Karpas-422 (cell line): ENCODE data around the gene RPL13A. TPM values are rescaled to one million over a fixed set of nuclear protein-coding genes. Genes with fewer than 3 reads are reported as not detected.
"Not testable (repeated sequence)": the region's sequence is repeated elsewhere in the genome, so short reads cannot be mapped to it uniquely, and the experiment has no call there.

Experiments
- DNase-seq: peaks from one replicate; pipeline ENCODE4 v3.0.0-alpha.2; 2015
- H2AFZ ChIP-seq: fragments of 200-600 bp; sonication (generic); 2 replicates; pipeline ENCODE4 v1.6.1; 2014; ENCODE audit warnings: antibody characterized with exemption, low read length, mixed read lengths
- H3K27ac ChIP-seq: fragments of 200-600 bp; sonication (generic); 2 replicates; pipeline ENCODE4 v1.5.1; 2014; ENCODE audit warnings: mild to moderate bottlenecking, low read length, moderate library complexity
- H3K27me3 ChIP-seq: fragments of 200-600 bp; sonication (generic); 2 replicates; pipeline ENCODE4 v1.6.1; 2014; ENCODE audit warnings: low read length, mixed read lengths
- H3K36me3 ChIP-seq: fragments of 200-600 bp; sonication (generic); 2 replicates; pipeline ENCODE4 v1.6.1; 2014; ENCODE audit warnings: low read length, mixed read lengths; ENCODE audit not compliant: insufficient read depth
- H3K4me1 ChIP-seq: fragments of 200-600 bp; sonication (generic); 2 replicates; pipeline ENCODE4 v1.6.1; 2014; ENCODE audit warnings: mild to moderate bottlenecking, low read length, mixed read lengths
- H3K4me2 ChIP-seq: fragments of 200-600 bp; sonication (generic); 2 replicates; pipeline ENCODE4 v1.6.1; 2014; ENCODE audit warnings: low read length, low read depth, mild to moderate bottlenecking; ENCODE audit not compliant: poor library complexity, severe bottlenecking
- H3K4me3 ChIP-seq: fragments of 200-600 bp; sonication (generic); 2 replicates; pipeline ENCODE4 v1.5.1; 2014; ENCODE audit warnings: mild to moderate bottlenecking, antibody characterized with exemption, low read length, mixed read lengths
- H3K79me2 ChIP-seq: fragments of 200-600 bp; sonication (generic); 2 replicates; pipeline ENCODE4 v1.6.1; 2014; ENCODE audit warnings: mild to moderate bottlenecking, low read length, mixed read lengths
- H3K9ac ChIP-seq: fragments of 200-600 bp; sonication (generic); 2 replicates; pipeline ENCODE4 v1.6.0; 2014; ENCODE audit warnings: low read length
- H3K9me2 ChIP-seq: fragments of 200-600 bp; sonication (generic), shearing (Covaris generic); replicated peaks from 2 replicates; pipeline ENCODE4 v1.6.0; 2014; ENCODE audit warnings: mild to moderate bottlenecking, low read length, moderate library complexity; ENCODE audit not compliant: insufficient read depth
- H3K9me3 ChIP-seq: fragments of 300-700, 200-600 bp; sonication (generic); 2 replicates; pipeline ENCODE4 v1.6.1; 2014; ENCODE audit warnings: low read length, mixed read lengths
- H4K20me1 ChIP-seq: fragments of 200-600 bp; sonication (generic); 2 replicates; pipeline ENCODE4 v1.6.1; 2014; ENCODE audit warnings: mild to moderate bottlenecking, antibody characterized with exemption, low read length, low read depth; ENCODE audit not compliant: insufficient read depth
- total RNA-seq: library from RNA; depleted of rRNA; stranded (reverse); fragments of >200 nt; shearing (Covaris generic); gene quantifications from 2 replicates; pipeline ENCODE4 v1.2.3, GENCODE V29; 2014; ENCODE audit warnings: low replicate concordance

The RPL13A gene
- total RNA-seq, 1 experiment from 2014 or later, result 6,359 TPM

- H2AFZ ChIP-seq, result peak overlapping the region; percentile 98
- H3K9me3 ChIP-seq, result no peaks in the 10 kb centered on the region
- H3K9me2 ChIP-seq, result no peaks in the 10 kb centered on the region
- H3K36me3 ChIP-seq, result peaks cover 10% of the 10 kb centered on the region; the same call in 1 of the 2 replicates
- peak overlapping the region; percentile 81 for H3K9ac ChIP-seq
- peaks cover 28% of the 10 kb centered on the region for H3K4me1 ChIP-seq
- peak overlapping the region; percentile 94 for H3K4me2 ChIP-seq
- H3K79me2 ChIP-seq, result no peaks in the 10 kb centered on the region
- peak overlapping the region; percentile 76 for H3K4me3 ChIP-seq
- H3K27ac ChIP-seq, result peak overlapping the region; percentile 78
- no peaks in the 10 kb centered on the region for H3K27me3 ChIP-seq
- H4K20me1 ChIP-seq, result 0 out of 2 replicates have a peak, but pooled peaks cover 2% of the 10 kb centered on the region
- peak; percentile 90 for DNase-seq
Measured at GRCh38 chr19:49442771-49443365, 44.5 kb upstream of the RPL13A start.

GRCh38 chr19:49443366-49444099 is 43.9 kb upstream of the RPL13A start:
- H3K9me2 ChIP-seq, result no peaks in the 10 kb centered on the region
- H3K4me2 ChIP-seq, result peak overlapping the region; percentile 94
- peak overlapping the region; percentile 98 for H2AFZ ChIP-seq
- 0 out of 2 replicates have a peak, but pooled peaks cover 3% of the 10 kb centered on the region for H4K20me1 ChIP-seq
- peaks cover 28% of the 10 kb centered on the region for H3K4me1 ChIP-seq
- H3K36me3 ChIP-seq, result peaks cover 12% of the 10 kb centered on the region; the same call in 1 of the 2 replicates
- H3K9ac ChIP-seq, result peak overlapping the region; percentile 81
- H3K27ac ChIP-seq, result peak overlapping the region; percentile 78
- no peaks in the 10 kb centered on the region for H3K79me2 ChIP-seq
- no peaks in the 10 kb centered on the region for H3K27me3 ChIP-seq
- no peaks in the 10 kb centered on the region for H3K9me3 ChIP-seq
- DNase-seq, result peak; percentile 99
- H3K4me3 ChIP-seq, result peak overlapping the region; percentile 76

DNA sequence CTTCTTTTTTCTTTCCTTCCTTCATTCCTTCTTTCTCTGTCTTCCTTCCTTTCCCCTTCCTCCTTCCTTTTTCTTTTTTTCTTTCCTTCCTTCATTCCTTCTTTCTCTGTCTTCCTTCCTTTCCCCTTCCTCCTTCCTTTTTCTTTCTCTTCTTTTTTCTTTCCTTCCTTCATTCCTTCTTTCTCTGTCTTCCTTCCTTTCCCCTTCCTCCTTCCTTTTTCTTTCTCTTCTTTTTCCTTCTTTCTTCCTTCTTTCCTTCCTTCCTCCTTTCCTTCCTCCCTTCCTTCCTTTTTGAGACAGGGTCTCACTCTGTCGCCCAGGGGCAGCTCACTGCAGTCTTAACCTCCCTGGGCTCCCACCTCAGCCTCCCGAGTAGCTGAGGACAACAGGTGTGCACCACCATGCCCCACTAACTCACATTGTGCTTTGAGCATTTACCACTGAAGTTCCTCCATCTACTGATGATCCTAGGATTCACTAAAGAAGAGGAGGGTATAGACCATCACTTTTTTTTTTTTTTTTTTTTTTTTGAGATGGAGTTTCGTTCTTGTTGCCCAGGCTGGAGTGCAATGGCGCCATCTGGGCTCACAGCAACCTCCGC is 43.2 kb upstream of the RPL13A start:
- H3K9ac ChIP-seq, H3K9me2 ChIP-seq, H3K27me3 ChIP-seq, H3K27ac ChIP-seq, H3K4me2 ChIP-seq, H4K20me1 ChIP-seq, H2AFZ ChIP-seq, H3K79me2 ChIP-seq, H3K9me3 ChIP-seq, H3K4me3 ChIP-seq: not testable (repeated sequence)
- DNase-seq, result peak; percentile 72
- H3K36me3 ChIP-seq, result peaks cover 18% of the 10 kb centered on the region; the same call in 1 of the 2 replicates
- peaks cover 28% of the 10 kb centered on the region for H3K4me1 ChIP-seq

DNA sequence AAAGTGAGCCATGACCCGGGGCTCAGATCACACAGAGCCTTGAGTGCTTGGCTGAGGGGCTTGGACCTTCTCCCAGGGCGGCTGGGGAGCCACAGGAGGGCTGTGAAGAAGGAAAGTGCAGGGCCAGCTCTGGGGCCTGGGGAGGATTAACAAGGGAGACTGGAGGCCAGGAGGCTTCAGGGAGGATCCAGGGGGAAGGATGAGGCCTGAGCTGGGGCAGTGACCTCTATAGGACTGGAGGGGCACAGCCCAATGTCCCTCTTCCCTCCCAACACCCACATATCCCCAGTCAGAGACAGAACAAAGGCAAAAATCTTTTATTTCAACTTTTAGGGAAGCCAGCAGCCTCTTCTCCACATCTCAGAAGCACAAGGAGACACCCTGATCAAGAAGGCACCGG is 41.4 kb upstream of the RPL13A start:
- H3K27ac ChIP-seq, result no peak overlapping the region
- H3K9me3 ChIP-seq, result no peaks in the 10 kb centered on the region
- peaks cover 31% of the 10 kb centered on the region for H3K4me1 ChIP-seq
- H3K4me3 ChIP-seq, result no peak overlapping the region
- no peak overlapping the region for H3K9ac ChIP-seq
- no peak overlapping the region for H2AFZ ChIP-seq
- no peak for DNase-seq
- no peaks in the 10 kb centered on the region for H3K27me3 ChIP-seq
- H4K20me1 ChIP-seq, result 0 out of 2 replicates have a peak, but pooled peaks cover 3% of the 10 kb centered on the region
- peaks cover 17% of the 10 kb centered on the region for H3K79me2 ChIP-seq
- peaks cover 26% of the 10 kb centered on the region; the same call in 1 of the 2 replicates for H3K36me3 ChIP-seq
- no peaks in the 10 kb centered on the region for H3K9me2 ChIP-seq
- H3K4me2 ChIP-seq, result no peak overlapping the region

- Histone ChIP-seq H2AFZ (no peak overlapping the region), H4K20me1 (0 out of 2 replicates have a peak, but pooled peaks cover 3% of the 10 kb centered on the region), H3K4me1 (peaks cover 35% of the 10 kb centered on the region), H3K79me2 (peaks cover 22% of the 10 kb centered on the region), H3K9ac (no peak overlapping the region), H3K9me2 (no peaks in the 10 kb centered on the region), H3K36me3 (peaks cover 26% of the 10 kb centered on the region; the same call in 1 of the 2 replicates), H3K4me2 (no peak overlapping the region), H3K9me3 (no peaks in the 10 kb centered on the region), H3K27ac (no peak overlapping the region), H3K4me3 (no peak overlapping the region), H3K27me3 (no peaks in the 10 kb centered on the region)
- peak; percentile 97 for DNase-seq
Measured at GRCh38 chr19:49447485-49448431, 39.6 kb upstream of the RPL13A start.

GRCh38 chr19:49448432-49448786 is 39.0 kb upstream of the RPL13A start:
- DNase-seq, result no peak
- 0 out of 2 replicates have a peak, but pooled peaks cover 3% of the 10 kb centered on the region for H4K20me1 ChIP-seq
- H3K27me3 ChIP-seq, result no peaks in the 10 kb centered on the region
- no peak overlapping the region for H2AFZ ChIP-seq
- H3K4me3 ChIP-seq, result no peak overlapping the region
- no peak overlapping the region for H3K27ac ChIP-seq
- peaks cover 26% of the 10 kb centered on the region; the same call in 1 of the 2 replicates for H3K36me3 ChIP-seq
- H3K79me2 ChIP-seq, result peaks cover 22% of the 10 kb centered on the region
- H3K9me2 ChIP-seq, result no peaks in the 10 kb centered on the region
- H3K9me3 ChIP-seq, result no peaks in the 10 kb centered on the region
- peaks cover 31% of the 10 kb centered on the region for H3K4me1 ChIP-seq
- H3K9ac ChIP-seq, result no peak overlapping the region
- no peak overlapping the region for H3K4me2 ChIP-seq

DNA sequence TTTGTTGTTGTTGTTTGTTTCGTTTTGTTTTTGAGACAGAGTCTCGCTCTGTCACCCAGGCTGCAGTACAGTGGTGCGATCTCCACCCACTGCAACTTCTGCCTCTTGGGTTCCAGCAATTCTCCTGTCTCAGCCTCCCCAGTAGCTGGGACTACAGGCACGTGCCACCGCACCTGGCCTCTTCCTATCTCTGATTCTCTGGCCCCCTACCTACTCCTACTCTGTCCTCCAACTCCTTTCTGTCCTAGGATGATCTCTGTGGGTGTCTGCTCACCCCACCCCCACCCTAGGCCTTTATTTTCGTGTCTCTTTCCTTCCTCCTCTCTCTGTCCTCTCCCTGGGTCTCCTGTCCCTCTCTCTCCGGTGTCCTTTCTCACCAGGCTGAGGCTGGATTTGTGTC is 37.0 kb upstream of the RPL13A start:
- Histone ChIP-seq H3K79me2 (peaks cover 39% of the 10 kb centered on the region), H3K9me2 (no peaks in the 10 kb centered on the region), H3K4me3 (peak overlapping the region; percentile 96), H3K9me3 (no peaks in the 10 kb centered on the region), H3K27me3 (no peaks in the 10 kb centered on the region), H3K4me2 (peak overlapping the region; percentile 99), H4K20me1 (0 out of 2 replicates have a peak, but pooled peaks cover 3% of the 10 kb centered on the region), H2AFZ (no peak overlapping the region), H3K36me3 (peaks cover 26% of the 10 kb centered on the region; the same call in 1 of the 2 replicates), H3K4me1 (peaks cover 42% of the 10 kb centered on the region), H3K27ac (peak overlapping the region; percentile 82; the same call in 1 of the 2 replicates), H3K9ac (peak overlapping the region; percentile 95)
- no peak for DNase-seq
